DMS53 treated with DMSO at 0.1 percent for 48 hours (cell line): ENCODE data around the gene SPATA33.

Experiments
- DNase-seq: peaks from one replicate; lab custom pipeline; 2025; ENCODE audit not compliant: unreplicated experiment; lab: John Stamatoyannopoulos, UW

SPATA33 gene

DNA sequence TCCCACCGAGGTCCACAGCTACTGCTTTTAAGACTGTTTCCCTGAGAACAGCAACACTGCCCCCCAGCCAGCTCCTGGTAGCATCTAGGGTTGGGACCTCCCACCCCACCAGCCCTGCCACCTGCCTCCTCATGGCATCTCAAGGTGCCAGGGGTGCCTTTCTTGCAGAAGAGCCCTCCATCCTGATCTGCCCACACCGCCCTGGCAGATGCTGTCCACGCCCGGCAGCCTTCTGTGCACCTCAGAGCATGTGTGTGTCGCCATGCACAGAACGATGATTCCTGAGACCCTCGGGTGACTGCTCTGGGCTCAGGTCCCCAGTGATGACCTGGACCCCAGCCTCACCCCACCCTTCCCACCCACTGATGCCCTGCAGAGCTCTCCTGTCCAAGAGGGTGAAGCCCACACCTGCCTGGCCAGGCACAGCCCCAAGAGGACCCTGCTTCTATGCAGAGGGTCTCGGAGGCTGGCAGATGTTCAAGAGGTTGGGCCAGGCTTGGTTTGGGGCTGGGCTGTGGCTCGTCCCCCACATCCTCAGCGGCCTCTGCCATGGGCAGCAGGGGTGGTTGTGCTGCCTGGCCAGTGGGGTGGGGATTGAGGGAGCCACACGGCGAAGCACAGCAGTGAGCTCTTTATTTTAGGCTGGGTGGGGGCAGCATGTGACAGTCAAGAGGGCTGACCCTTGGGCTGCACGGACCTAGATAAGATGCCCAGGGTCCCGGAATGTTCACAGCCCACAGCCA is 49.1 kb downstream of the SPATA33 start:
- DNase-seq = no peak

DNA sequence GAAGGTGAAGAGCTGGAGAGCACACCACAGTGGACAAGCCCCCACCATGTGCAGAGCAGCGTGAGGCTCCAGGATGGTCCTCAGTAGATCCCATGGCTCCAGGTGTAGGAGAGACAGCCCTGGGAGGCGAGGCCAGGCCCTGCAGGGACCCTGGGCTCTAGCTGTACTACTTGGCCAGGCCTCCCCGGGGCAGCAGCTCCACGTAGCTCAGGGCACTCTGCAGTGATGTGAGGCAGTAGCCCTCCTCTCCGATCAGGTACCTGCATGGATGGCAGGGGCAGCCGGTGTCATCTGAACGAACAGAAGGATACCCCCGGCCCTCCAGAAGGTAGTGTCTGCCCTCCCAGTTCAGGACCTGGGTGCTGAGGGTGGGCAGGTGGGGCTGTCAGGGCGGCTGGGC is 50.1 kb downstream of the SPATA33 start:
- DNase-seq = no peak

DNA sequence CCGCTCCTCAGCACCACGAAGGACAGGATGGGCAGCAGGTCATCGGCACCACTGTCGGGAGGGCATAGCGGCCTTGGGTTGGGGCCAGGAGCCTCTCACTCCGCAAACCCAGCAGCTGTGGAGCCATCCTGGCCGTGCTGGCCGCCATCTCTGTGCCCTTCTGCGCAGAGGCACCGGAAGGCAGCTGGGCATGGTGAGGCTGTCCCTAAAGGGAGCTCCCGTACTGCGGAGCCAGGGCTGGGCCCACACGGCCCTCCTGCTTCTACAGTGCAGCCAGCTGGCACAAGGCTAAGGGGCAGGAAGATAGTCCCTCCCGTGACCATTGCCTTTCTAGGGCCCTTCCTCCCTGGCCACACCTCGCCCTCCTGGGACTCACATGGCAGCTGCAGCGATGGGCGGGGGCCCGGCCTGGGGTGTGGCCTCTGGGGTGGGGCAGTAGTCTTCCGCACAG is 50.9 kb downstream of the SPATA33 start:
- DNase-seq = no peak

DNA sequence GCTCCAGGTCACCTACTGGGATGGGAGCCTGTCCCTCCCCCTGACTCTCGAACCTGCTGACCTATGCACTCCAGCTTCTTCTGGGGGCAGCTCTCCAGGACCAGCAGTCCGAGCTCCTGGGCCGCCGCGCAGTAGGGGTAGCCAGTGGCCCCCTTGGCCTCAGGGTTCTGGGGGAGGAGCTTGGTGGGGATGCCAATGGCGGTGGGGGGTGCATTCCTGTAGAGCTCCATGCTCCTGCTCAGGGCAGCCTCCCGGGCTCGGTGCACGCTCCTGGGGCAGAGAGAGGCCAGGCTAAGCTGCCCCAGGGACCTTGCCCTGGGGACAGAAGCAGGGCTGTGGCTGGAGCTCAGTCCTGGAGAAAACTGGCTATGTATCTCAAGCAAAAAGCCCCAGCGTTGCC is 51.5 kb downstream of the SPATA33 start:
- no peak for DNase-seq

DNA sequence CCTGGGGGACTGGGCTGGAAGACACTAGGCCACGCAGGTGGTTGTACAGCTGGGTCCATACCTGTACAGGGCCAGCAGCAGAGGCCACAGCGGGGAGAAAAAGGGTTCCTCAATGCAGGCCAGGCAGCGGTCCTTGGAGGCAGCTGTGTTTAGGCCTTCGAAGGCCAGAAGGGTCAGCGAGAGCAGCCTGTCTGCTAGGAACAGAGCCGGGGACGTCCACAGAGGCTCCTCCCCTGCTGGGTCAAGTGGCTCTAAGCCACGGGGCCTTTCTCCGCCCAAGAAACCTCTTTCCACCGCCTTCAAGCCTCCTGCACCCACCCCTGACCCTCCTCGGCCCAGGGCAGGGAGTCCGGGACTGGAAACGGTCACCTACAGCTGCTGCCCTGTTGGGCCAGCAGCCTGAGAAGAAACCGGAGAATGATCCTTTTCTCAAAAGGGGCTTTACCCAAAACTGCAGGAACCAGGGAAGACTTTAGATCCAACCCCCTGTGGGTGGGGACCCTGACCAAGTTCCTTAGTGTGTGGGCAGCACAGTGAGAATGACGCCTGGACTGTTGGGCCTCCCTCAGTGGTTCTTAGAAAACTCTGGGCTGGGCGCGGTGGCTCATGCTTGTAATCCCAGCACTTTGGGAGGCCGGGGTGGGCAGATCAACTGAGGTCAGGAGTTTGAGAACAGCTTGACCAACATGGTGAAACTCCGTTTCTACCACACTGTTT is 52.2 kb downstream of the SPATA33 start:
- DNase-seq = no peak

DNA sequence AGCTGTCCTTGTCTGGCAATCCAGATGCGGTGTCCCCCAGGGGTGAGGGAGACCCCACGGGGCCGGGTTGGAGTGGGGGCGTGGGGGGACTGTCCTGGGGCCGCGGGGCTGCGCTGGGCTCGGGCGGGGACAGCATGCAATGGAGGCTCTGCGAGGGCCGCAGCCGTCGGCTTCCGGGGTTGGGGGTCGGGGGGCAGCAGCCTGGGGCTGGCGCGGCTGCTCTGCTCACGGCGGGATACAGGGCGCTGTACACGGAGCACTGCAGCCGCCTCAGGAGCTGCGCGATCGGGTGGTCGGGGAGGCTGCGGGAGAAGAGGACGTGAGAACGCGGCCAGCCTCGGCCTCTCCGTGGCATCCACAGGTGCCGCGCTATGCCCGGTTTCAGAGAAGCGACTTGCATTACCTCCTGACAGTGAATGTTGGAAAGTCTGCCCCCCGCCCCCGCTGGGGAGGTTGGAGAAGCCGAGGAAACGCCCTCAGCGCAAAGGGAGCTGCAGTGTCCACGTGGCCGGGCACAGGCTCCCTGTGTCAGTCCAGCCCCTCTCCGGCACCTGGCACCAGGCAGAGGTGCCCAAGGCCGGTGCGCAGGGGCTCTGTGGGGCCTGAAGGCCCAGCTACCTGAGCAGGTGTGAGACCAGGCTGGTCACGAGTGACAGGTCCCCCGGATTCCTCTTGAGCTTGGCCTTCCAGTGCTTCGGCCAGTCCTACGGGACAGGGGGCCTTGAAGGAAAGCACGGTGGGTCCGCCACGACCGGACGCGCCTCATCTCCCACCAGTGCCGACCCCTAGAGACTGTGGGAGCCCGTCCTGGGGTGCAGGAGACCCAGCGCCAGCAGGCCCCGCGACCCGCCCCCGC is 53.3 kb downstream of the SPATA33 start:
- DNase-seq = no peak

DNA sequence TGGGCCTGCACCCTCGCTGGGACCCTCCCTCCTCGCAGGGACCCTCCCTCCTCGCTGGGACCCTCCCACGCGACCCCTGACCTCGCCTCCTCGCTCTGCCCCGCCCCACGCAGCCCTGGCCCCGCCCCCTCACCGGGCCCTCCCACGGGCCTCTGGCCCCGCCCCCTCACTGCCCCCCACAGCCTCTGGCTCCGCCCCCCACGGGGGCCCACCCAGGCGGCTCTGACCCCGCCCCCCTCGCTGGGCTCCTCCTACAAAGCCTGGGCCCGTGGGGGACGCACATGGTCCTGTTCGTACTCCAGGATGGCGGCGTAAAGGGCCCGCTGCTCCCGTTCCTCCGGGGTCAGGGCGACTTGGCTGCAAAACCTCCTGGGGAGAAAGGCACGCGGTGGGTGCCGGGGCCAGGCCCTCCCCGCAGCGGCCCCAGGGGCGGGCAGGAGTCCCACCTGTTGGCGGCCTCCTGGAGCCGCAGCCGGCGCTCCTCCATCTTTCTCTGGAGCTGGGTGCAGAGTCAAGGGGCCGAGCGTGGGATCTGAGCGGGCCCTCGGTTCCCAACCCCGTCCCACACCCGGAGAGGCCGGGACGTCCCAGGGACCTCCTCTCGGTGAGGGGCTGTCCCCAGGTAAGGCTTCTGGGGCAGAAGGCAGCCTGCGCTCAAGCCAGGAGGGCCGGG is 54.1 kb downstream of the SPATA33 start:
- DNase-seq = peak; percentile 14

DNA sequence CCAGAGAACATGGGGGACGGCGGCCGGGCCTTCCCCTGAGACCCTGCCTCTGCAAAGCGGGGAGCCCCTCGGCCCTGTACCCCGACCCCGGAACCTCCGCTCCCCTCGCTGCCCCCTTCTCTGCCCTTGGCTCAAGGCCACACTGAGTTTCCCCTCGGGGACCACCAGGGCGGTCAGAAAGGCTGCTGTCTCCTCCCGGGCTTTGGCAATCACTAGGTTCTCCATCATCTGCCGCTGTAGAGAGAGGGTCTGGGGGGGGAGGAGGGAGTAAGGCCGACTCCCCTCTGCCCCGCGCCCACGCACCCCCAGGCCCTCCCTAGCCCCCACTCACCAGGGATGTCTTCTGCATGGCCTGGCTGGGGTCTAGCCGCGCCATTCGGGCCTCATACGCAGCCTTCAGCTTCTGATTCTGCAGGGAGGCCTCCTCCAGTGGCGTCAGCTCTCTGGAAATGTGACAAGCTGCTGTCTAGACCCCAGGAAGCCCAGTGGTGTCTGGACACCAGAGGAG is 54.7 kb downstream of the SPATA33 start:
- DNase-seq = no peak

DNA sequence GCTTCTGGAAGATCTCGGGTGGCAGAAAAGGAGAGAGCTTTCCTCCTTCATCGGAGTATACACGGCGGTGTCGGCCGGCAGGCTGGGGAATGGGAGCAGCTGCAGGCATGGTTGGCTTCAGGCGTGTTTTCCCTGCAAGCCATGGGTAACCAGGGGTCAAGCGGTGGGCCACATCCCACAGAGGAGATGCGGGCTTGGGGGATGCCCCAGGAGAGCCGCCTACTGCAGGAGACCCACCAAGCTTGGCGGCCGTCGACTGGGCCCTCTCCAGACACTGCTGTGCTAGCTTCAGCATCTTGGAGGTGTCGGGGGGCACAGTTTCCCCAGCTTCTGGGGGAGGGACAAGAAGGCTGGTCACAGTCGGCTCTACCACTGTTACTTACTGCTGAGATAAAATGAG is 58.9 kb downstream of the SPATA33 start:
- no peak for DNase-seq

DNA sequence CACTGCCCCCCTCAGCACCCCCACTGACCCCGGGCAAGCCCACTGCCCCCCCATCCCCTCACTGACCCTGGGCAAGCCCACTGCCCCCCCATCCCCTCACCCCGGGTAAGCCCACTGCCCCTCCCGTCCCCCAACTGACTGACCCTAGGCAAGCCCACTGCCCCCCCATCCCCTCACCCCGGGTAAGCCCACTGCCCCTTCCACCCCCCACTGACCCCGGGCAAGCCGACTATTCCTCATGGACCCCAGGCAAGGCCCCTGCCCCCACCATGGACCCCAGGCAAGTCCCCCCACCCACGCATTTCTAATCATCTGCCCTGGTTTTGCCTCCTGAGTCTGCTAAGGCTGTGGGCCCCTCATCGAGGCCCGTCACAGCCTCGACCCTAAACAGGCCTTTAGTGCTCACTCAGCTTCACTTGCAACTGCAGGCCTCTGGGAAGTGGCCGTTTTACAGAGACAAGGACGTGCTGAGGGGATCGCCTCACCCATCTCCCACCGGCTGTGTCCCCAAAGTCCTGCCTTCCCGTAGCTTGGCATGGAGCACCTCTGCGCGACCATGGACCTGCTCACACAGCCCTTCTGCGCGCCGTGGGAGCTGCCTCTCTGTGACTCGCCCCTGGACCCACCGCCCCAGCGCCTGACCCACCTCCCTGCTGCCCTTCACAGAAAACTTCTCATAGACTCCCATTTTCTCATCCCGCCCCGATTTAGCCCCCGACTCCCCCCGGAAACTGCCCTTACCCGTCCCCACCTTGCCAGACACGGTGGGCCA is 59.5 kb downstream of the SPATA33 start:
- DNase-seq = no peak

DNA sequence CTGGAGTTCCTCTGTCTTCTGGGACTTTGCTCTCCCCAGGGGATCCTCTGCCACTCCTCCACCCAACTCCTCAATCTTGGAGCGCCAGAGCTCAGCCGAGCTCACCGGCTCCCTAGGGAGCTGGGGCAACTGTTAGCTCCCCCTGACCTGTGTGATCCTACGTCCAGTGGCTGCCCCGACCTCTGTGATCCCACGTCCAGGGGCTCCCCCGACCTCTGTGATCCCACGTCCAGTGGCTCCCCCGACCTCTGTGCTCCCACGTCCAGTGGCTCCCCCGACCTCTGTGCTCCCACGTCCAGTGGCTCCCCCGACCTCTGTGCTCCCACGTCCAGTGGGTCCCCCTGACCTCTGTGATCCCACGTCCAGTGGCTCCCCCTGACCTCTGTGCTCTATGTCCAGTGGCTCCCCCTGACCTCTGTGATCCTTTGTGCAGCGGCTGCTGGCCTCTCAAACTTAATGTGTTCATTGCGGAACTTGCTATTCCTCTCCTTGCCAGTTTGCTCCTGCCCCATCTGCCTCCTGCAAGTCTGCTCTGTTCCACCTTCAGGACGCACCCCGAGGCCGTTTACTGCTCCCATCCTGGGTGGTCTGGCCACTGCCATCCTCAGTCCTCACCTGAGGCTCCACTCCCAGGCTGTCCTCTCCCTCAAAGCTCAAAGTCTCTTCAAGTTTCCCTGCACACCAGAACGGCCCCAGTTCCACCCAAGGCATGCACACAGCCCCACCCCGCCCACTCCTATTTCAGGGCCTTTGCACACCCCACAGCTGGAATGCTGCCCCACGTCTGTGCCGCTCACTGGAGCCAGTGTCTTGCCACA is 60.3 kb downstream of the SPATA33 start:
- no peak for DNase-seq
